RWPE1 (cell line): ENCODE data around the gene WDR86.

Experiments
- CTCF ChIA-PET: fragments of 350-600 bp; sonication (Branson Sonifier 250); formaldehyde crosslinking; extraction: SDS; loops from one replicate; lab custom pipeline; 2021; lab: Yijun Ruan, JAX
- POLR2A ChIA-PET: fragments of 400-600 bp; formaldehyde crosslinking; extraction: SDS; loops from one replicate; lab custom pipeline; 2020; ENCODE audit warnings: antibody characterized with exemption; ENCODE audit not compliant: low non-redundant PET; lab: Yijun Ruan, JAX
- DNase-seq: peaks from one replicate; pipeline ENCODE4 v3.0.0; 2012; ENCODE audit warnings: low spot score
- H3K27ac ChIP-seq: fragments of 450-650 bp; 2 replicates; pipeline ENCODE4 v1.5.1; 2017
- TF ChIP-seq, protein P1 (sequence below): fragments of 450-650 bp; conservative IDR thresholded peaks from 2 replicates; pipeline ENCODE4 v1.5.1; 2017; ENCODE audit warnings: low read depth, mild to moderate bottlenecking

WDR86 gene

GRCh38 chr7:151423226-151423625, 13.4 kb upstream of the WDR86 start:
- TF ChIP-seq, protein P1, sequence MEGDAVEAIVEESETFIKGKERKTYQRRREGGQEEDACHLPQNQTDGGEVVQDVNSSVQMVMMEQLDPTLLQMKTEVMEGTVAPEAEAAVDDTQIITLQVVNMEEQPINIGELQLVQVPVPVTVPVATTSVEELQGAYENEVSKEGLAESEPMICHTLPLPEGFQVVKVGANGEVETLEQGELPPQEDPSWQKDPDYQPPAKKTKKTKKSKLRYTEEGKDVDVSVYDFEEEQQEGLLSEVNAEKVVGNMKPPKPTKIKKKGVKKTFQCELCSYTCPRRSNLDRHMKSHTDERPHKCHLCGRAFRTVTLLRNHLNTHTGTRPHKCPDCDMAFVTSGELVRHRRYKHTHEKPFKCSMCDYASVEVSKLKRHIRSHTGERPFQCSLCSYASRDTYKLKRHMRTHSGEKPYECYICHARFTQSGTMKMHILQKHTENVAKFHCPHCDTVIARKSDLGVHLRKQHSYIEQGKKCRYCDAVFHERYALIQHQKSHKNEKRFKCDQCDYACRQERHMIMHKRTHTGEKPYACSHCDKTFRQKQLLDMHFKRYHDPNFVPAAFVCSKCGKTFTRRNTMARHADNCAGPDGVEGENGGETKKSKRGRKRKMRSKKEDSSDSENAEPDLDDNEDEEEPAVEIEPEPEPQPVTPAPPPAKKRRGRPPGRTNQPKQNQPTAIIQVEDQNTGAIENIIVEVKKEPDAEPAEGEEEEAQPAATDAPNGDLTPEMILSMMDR, result no peak
- POLR2A ChIA-PET, result no interaction called here
- DNase-seq, result no peak
- CTCF ChIA-PET, result no interaction called here
- H3K27ac ChIP-seq, result no peak overlapping the region

DNA sequence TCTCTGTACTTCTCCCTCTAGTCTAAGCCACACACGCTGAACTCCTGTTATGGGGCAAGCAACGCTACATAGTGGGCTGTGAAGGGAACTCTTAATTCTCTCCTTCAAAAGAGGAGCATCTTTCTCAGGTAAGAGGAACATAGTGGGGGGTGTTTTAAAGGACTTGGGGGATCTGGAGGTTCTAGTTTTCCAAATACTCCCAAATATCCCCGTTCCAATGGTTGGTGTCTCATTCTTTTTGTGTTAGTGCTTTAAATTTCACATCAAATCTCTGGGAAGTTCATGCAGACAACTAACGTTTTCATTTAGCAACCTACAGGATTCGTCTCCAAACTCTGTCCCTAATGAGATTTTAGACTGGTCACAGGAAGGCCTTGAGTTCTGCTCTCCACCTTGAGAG, 12.4 kb upstream of the WDR86 start:
- no peak for DNase-seq
- POLR2A ChIA-PET, result no interaction called here
- CTCF ChIA-PET, result no interaction called here
- no peak overlapping the region for H3K27ac ChIP-seq
- TF ChIP-seq, protein P1, result no peak

- TF ChIP-seq, protein P1, result no peak
- no peak for DNase-seq
- no peak overlapping the region for H3K27ac ChIP-seq
- ChIA-PET CTCF (no interaction called here), POLR2A (no interaction called here)
Measured at GRCh38 chr7:151420144-151420543, 10.3 kb upstream of the WDR86 start.

- DNase-seq, result no peak
- TF ChIP-seq, protein P1, result no peak
- ChIA-PET CTCF (no interaction called here), POLR2A (no interaction called here)
- no peak overlapping the region for H3K27ac ChIP-seq
Measured at GRCh38 chr7:151416941-151417315, 7.1 kb upstream of the WDR86 start.

DNA sequence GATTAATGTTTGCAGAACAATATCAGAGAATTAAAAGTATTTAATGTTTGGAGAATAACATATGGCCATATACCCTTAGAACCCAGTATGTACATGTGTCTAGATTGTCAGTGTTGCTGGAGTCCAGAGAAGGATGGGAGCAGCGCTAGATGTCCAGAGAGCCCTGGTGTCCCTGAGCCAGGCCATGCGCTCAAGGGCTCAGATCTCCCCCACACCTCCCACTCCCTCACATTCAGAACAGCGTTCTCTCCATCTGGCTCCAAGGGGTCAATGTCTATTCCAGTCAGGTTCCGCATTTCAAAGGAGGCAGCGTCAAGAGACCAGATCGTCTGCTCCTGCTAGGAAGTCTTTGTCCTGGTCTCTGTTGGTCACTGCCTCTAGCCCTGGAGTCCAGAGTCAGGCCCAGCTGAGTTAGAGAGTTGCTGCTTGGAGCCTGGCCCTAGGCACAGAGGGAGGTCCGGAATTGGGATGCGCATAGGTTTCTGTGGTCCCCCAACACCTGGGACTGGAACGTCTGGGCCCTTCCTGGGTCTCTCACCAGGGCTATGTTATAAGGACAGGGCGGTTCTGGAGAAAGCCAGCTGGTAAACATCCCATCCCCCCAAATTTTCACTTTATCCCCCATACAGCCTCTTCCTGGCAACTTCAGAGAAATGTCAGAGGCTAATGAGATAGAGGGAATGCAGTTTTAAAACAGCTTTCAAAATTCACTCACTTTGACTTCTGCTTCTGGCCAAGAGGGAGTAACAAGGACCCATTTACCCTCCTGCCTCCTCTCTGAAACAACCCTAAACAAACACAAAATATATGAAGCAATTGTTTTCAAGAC, 6.5 kb upstream of the WDR86 start:
- ChIA-PET CTCF (no interaction called here), POLR2A (no interaction called here)
- no peak for DNase-seq
- TF ChIP-seq, protein P1, result no peak
- H3K27ac ChIP-seq, result peak overlapping the region; percentile 66

- POLR2A ChIA-PET, result no interaction called here
- DNase-seq, result peak; percentile 44
- TF ChIP-seq, protein P1, result no peak
- CTCF ChIA-PET, result interaction anchor here (0.6 kb wide), 1 partner anchor 25 kb away, joined by 4 read pairs; no protein-coding TSS in a partner anchor
- H3K27ac ChIP-seq, result peak overlapping the region; percentile 66
Measured at GRCh38 chr7:151415375-151416105, 5.7 kb upstream of the WDR86 start.
